SW 1271 (cell line): ENCODE measurements around the gene UPK3A.

ENCODE experiments used
- DNase-seq, 2 experiments: peaks; one replicate each; lab custom pipeline; 2025; lab: John Stamatoyannopoulos, UW

Gene UPK3A

GRCh38 chr22:45329530-45329936, 44.8 kb downstream of the UPK3A start:
- no peak for DNase-seq

GRCh38 chr22:45330548-45330947, 45.8 kb downstream of the UPK3A start:
- no peak for DNase-seq

DNA sequence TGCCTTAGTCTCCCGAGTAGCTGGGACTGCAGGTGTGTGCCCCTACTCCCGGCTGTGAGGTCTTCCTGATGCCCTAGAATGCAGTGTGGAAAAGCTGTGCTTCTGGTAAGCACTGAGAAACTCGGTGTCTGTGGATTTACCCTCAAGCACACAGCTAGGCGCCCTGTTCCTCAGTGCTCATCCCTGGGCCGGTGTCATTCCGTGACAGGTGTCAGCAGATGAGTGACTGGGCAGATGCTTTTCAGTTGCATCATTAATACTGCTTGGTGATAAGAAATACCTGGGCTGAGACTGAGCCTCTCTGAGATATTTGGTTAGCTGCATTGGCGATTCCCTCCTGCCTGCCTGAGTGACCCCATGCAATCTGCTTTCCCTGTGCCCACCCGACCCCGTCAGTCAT, 46.7 kb downstream of the UPK3A start:
- no peak for DNase-seq

DNA sequence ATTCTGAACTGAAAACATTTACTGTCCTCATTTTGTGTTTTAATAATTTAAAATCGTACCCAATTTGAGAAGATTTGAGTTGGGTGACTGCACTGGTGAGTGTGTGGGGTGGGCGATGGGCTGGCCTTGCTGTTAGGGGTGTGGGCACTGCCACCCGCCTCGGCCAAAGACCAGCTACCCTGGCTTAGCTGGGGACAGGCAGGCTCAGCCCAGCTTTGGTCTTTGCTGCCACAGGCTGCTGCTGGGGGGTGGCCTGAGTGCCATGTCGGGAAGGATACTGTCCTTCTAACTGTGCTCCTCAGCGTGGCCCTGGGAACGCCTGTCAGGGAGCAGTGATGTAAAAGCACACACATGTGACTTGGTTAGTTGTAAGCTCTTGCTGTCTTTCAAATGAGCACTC, 47.3 kb downstream of the UPK3A start:
- no peak for DNase-seq

DNA sequence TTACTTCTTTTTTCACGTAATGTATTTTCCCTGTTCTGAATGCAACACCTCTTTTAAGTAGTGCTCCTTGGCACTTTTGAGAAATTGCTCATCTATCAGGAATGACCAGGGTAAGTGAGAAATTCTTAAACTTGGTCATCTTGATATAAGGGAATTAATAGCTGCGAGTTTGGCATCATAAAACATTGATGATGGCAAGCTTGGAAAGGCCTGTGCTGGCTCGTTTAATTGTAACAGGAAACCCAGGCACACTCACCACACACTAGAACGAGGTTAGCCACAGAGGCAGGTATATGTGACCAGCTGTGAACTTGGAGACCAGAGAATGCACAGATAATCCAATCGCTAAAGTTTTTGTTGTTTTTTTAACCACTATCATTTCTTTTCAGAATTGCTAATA, 49.3 kb downstream of the UPK3A start:
- no peak for DNase-seq

DNA sequence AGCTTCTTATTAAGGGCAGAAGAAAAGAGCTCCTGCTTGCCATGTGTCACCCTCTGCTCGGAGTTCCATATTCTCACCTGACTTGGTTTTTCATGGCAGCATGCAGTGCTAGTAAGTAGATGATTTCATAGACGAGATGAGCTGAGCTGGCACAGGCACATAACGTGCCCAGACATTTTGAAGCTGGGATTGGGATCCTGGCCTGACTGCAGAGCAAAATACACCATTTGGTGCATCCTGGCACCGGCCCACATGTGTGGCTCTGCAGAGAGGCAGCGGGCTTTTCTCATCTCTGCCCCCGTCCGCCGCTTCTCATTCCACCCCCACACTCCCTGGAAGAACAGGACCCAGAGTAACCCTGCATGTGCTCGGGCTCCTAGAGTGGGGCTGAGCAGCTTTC, 49.8 kb downstream of the UPK3A start:
- DNase-seq = no peak

- no peak for DNase-seq
Measured at GRCh38 chr22:45335021-45335818, 50.5 kb downstream of the UPK3A start.

DNA sequence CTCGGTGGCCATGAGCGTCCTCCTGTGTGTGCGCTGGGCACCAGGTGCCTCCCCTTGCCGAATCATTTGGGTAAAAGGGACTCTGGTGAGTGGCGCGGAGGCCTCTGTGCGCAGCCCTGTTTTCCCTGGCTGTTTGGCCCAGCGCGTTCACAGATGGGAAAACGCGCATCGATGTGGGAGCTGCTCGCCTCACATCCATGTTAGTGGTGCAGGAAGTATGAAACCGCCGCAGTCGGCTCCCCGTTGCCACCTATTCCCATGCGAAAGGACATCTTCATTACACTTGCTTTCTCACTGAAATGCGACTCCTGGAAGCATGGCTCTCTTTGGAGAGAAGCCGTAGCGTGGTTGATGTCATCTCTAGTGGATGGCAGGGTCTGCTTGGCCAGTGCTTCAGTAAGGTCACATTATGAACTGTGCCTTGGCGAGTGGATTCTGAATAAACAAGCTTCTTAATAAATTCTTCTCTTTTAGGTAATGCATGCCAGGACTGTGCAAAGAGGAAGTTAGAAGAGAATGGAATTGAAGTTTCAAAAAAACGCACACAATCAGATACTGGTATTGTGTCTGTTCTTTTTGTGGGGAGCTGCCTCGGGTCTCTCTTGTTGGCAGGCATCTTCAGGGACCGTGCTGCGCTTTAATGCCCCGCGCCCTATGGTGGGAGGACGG, 51.2 kb downstream of the UPK3A start:
- no peak for DNase-seq

GRCh38 chr22:45336971-45337431, 52.3 kb downstream of the UPK3A start:
- no peak for DNase-seq

- DNase-seq = no peak
Measured at GRCh38 chr22:45337536-45337935, 52.8 kb downstream of the UPK3A start.

DNA sequence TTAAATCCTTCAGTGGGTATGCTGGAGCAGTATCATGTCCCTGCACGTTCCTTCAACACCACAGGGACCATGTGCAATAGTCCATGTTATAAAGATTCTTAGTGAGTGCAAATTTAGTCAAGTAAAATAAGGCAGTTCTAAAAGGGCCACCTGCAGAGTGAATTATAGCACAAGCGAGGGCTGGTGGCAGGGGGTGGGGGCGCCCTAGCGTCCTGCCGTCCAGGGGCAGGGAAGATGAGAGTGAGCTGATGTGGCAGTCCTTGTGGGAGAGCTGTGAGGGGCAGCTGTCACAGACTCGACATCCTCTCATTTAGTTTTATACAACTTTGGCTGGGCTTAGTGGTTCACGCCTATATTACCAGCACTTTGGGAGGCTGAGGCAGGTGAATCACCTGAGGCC, 54.0 kb downstream of the UPK3A start:
- DNase-seq = no peak

DNA sequence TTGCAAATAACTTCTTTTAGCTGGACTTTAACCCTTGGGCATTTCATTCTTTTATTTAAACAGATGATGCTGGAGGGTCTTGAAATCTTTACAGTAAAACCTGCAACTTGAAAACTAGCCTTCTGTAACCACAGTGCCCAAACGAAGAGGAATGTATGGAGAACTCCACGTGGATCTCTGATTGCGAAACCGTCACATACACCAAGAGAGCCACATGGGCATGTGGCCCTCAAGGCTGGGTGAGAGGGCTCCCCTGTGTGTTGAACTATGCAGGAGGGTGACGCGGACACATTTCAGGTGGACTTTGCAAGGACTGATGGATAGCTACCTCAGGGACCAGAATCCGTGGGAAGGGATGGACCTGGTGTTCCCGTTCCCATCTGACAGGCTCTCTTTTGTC, 55.6 kb downstream of the UPK3A start:
- no peak for DNase-seq

DNA sequence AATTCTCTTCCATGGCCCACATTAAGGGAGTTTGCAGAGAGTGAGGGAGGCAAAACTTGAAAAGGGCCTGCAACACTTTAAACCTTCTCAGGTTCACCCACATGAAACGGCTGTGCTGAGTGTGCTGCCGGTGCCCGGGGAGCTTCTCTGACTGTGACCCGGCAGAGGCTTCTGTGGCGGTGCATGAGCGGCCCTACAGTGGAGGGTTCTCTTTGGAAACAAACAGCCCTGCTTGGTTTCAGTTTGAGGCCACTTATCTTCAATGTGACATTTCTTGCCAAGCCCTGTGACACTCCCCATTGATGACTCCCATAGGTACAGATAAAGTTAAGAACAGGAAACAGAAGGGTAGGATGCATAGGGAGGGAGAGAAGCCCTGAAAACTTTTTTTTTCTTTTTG, 56.7 kb downstream of the UPK3A start:
- DNase-seq = no peak

GRCh38 chr22:45343143-45343542, 58.4 kb downstream of the UPK3A start:
- no peak for DNase-seq

GRCh38 chr22:45344334-45344733, 59.6 kb downstream of the UPK3A start:
- no peak for DNase-seq
